LoVo (cell line): ENCODE results near the gene BLMH.

Experiments used
- DNase-seq: peaks from one replicate; pipeline ENCODE4 v3.0.0-alpha.2; 2016; ENCODE audit warnings: low spot score

Gene BLMH

GRCh38 chr17:30200106-30200505 is 91.6 kb downstream of the BLMH start:
- no peak for DNase-seq

GRCh38 chr17:30199600-30199999 is 92.1 kb downstream of the BLMH start:
- DNase-seq: no peak
